ENCODE data around the gene NAT8. TPM values are rescaled to one million over a fixed set of nuclear protein-coding genes. Genes with fewer than 3 reads are reported as not detected.
"Not testable (repeated sequence)": the region's sequence is repeated elsewhere in the genome, so short reads cannot be mapped to it uniquely, and the experiment has no call there.

NAT8 gene
- total RNA-seq, 4 donors from 2014 or later: not detected

DNA sequence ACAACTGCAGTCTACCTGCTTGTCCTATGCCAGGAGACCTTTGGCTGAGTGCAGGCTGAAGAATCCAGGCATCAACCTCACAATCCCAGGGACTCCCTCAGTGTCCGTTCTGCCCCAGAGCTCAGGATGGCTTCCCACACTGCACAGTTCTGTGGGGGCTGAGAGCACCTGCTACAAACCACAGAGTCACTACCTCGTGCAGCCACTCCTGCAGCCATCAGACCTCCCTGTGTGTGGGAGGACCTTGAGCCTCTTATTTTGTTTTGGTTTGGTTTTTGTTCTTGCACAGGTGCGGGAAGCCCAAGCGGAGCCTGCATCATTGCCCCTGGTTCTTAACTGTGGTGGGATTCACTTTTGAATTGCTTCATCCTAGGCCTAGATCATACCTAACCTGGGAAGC, 31.0 kb downstream of the NAT8 start:
- no peak for ATAC-seq (ENCODE audit: low FRiP score)
- TF ChIP-seq, protein P1, sequence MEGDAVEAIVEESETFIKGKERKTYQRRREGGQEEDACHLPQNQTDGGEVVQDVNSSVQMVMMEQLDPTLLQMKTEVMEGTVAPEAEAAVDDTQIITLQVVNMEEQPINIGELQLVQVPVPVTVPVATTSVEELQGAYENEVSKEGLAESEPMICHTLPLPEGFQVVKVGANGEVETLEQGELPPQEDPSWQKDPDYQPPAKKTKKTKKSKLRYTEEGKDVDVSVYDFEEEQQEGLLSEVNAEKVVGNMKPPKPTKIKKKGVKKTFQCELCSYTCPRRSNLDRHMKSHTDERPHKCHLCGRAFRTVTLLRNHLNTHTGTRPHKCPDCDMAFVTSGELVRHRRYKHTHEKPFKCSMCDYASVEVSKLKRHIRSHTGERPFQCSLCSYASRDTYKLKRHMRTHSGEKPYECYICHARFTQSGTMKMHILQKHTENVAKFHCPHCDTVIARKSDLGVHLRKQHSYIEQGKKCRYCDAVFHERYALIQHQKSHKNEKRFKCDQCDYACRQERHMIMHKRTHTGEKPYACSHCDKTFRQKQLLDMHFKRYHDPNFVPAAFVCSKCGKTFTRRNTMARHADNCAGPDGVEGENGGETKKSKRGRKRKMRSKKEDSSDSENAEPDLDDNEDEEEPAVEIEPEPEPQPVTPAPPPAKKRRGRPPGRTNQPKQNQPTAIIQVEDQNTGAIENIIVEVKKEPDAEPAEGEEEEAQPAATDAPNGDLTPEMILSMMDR (IDR thresholded peaks at IDR 0.05): no peak

DNA sequence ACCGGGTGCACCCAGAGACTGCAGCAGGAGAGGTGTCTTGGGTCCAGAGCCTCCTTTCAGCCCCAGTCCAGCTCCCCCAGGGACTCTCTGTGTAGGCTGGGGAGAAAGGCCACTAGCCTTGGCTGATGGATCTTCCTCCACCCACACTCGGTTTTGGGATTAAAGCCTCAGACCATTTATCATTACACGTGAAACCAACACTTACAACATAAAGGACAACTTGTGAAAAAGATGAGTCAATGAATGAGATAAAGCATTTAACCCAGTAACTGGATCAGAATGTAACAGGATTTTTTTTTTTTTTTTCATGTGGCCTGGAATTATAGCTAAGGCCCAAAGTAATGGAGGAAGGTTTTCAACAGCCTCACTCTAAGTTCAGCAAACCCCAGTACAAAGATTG, 32.1 kb downstream of the NAT8 start:
- TF ChIP-seq, protein P1 (IDR thresholded peaks at IDR 0.05): no peak
- ATAC-seq (ENCODE audit: low FRiP score) (no peak), DNase-seq (ENCODE audit: low spot score) (no peak)

More for the DNA sequence above, 31.0 kb downstream of the NAT8 start:
- no peak for DNase-seq (ENCODE audit: low spot score)

DNA sequence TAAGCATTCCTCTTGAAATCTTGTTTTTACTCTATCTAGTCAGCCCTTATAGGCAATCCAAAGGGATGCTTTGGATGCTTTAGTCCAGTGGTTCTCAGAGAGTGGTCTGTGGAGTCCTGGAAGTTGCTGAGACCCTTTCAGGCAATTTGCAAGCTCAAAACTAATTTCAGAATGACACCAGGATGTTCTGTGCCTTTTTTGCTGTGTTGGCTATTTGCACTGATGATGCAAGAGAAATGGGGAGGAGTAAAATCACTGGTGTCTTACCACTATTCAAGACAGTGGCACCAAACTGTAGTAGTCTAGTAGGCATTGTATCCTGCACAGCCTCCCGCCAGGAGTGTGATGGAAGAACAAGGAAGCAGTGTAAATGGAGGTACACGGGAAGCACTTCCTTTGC, 37.6 kb downstream of the NAT8 start:
- not testable (repeated sequence) for ATAC-seq (ENCODE audit: low FRiP score)

DNA sequence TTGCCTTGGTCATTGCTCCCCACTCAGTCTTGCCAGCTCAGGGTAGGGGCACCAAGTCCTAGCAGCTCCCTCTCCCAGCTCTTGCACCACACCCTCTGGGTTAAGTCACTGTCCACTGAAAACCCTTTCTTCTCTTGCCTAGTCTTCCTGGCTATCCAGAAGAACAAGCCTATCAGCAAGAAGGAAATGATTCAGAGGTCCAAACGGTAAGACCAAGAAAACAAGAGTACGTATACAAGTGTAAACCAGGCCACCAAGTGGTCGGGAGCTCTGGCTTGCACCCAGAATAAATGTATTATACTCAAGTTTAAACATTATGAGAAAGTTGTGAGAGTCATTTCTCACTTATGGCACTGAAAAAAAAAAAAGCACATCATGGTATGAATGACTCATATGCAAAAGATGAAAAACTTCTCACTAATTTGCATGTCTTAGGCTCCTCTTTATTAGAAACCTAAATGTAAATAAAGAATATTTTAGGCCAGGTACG, 39.1 kb downstream of the NAT8 start:
- not testable (repeated sequence) for ATAC-seq (ENCODE audit: low FRiP score); DNase-seq (ENCODE audit: low spot score)

More for the DNA sequence above, 37.6 kb downstream of the NAT8 start:
- not testable (repeated sequence) for DNase-seq (ENCODE audit: low spot score)

DNA sequence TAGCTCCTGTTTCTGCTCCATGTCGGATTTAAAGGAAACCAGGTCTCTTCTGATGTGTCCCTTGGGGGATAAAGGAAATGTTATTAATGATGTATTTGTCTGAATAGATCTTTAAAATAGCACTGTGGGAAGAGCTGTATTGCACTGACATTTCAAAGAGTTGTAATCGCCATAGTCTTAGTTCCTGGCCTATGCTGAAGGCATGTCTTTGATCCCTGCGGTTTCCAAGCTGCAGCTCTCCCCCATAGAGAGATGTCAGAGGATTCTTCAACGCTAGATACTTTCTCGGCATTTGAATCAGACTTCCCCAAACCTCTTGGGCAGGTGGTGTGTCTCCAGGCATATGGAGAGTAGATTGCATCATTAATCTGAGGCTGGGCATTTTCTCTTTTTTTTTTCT, 40.4 kb downstream of the NAT8 start:
- DNase-seq (ENCODE audit: low spot score): no peak
- no peak for ATAC-seq (ENCODE audit: low FRiP score)
- TF ChIP-seq, protein P1 (IDR thresholded peaks at IDR 0.05): no peak

DNA sequence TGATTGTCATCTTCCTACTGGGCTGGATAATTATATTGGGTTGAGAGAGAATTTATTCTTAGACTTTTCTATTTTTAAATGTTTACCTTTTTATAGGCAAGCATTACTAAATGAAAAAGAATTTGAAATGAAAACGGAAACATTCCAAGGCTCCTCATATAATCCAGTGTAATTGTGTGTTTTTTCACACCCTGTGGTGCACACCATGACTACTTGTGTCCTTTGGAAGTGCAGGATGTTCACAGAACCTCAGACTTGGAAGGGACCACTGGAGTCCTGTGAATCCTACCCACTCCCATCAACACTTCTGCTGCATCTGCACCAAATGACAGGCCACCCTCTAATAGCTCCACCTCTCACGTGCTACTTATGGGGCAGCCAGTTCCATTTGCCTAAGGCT, 48.0 kb downstream of the NAT8 start:
- DNase-seq (ENCODE audit: low spot score) (no peak), ATAC-seq (ENCODE audit: low FRiP score) (no peak)
- TF ChIP-seq, protein P1 (IDR thresholded peaks at IDR 0.05): no peak

DNA sequence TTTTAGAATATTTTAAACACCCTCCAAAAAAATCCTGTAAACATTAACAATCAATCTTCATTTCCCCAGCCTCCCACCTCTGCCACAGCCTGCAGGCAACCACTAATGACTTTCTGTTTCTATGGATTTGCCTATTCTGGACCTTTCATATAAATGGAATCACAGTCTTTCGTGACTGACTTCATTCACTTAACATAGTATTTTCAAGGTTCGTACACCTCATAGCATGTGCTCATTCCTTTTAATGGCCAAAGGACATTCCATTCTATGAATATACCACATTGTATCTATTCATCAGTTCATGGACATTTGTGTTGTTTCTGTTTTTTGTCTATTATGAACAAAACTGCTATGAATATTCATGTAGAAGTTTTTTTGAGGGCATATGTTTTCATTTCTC, 48.5 kb downstream of the NAT8 start:
- no peak for ATAC-seq (ENCODE audit: low FRiP score)
- TF ChIP-seq, protein P1 (IDR thresholded peaks at IDR 0.05): no peak
- no peak for DNase-seq (ENCODE audit: low spot score)

Other genes with a start within 250 kb of the NAT8 start
- 10 to 100 TPM; 20.4 to 37.4 (median 22.9) TPM for gene TPRKB, start 94.9 kb upstream of the NAT8 start, total RNA-seq
- gene DUSP11, start 137.7 kb upstream of the NAT8 start, total RNA-seq: 10 to 100 TPM; 21.2 to 34.5 (median 25.6) TPM
- gene C2orf78, start 141.8 kb upstream of the NAT8 start, total RNA-seq: not detected
- gene STAMBP, start 186.5 kb upstream of the NAT8 start, total RNA-seq: 10 to 100 TPM; 14.4 to 27.0 (median 20.0) TPM

Measured in omental fat pad (tissue), 4 donors.